Measurements from ENCODE around the gene CEP104. TPM values are rescaled to one million over a fixed set of nuclear protein-coding genes. Genes with fewer than 3 reads are reported as not detected.

The CEP104 gene
- total and polyA plus RNA-seq, 2 experiments from 2014 or later, result 12.3 to 29.8 TPM

GRCh38 chr1:3886691-3887090 lies 29.7 kb upstream of the CEP104 start:
- H3K9me3 ChIP-seq (ENCODE audit: low read depth), result no peaks in the 10 kb centered on the region
- 86 to 91% methylated on average over 8 of the region's 8 CpGs for WGBS, 2 experiments (ENCODE audit: low coverage in 1 of 2, low lambda C conversion rate in 2 of 2, missing lambda C conversion rate in 2 of 2)

GRCh38 chr1:3886106-3886670 lies 29.2 kb upstream of the CEP104 start:
- Histone ChIP-seq H3K4me2 (ENCODE audit: unreplicated experiment) (no peak overlapping the region), H3K9me2 (ENCODE audit: insufficient read depth) (no peaks in the 10 kb centered on the region), H3K27ac (no peak overlapping the region), H4K20me1 (ENCODE audit: insufficient read depth) (no peaks in the 10 kb centered on the region), H3K9ac (no peak overlapping the region), H3K79me2 (ENCODE audit: insufficient read depth) (peaks cover 7% of the 10 kb centered on the region; the same call in 1 of the 2 replicates), H3K9me3 (ENCODE audit: low read depth) (no peaks in the 10 kb centered on the region), H2AFZ (no peak overlapping the region), H3K27me3 (replicated peaks; ENCODE audit: insufficient read depth) (no peaks in the 10 kb centered on the region), H3K4me3 (no peak overlapping the region), H3K4me1 (ENCODE audit: insufficient read depth) (no peaks in the 10 kb centered on the region), H3K36me3 (ENCODE audit: low read depth) (peaks cover 25% of the 10 kb centered on the region; the same call in 1 of the 2 replicates), H3F3A (ENCODE audit: insufficient read depth) (peaks cover 2% of the 10 kb centered on the region; the same call in 1 of the 2 replicates)
- in situ Hi-C loops (cut with MboI), result no loop called here
- DNase-seq, result no peak
- TF ChIP-seq EZH2 (IDR thresholded peaks at IDR 0.05; ENCODE audit: insufficient read depth, poor library complexity, severe bottlenecking) (no peak), EZH2phosphoT487 (IDR thresholded peaks at IDR 0.05; ENCODE audit: insufficient read depth, low read depth) (no peak)
- 94 to 97% methylated on average over 15 of the region's 15 CpGs for WGBS, 2 experiments (ENCODE audit: low coverage in 1 of 2, low lambda C conversion rate in 2 of 2, missing lambda C conversion rate in 2 of 2)

More at GRCh38 chr1:3886691-3887090, 29.7 kb upstream of the CEP104 start:
- Histone ChIP-seq H3K9ac (no peak overlapping the region), H3K27me3 (replicated peaks; ENCODE audit: insufficient read depth) (no peaks in the 10 kb centered on the region), H3F3A (ENCODE audit: insufficient read depth) (peaks cover 2% of the 10 kb centered on the region; the same call in 1 of the 2 replicates), H3K4me2 (ENCODE audit: unreplicated experiment) (no peak overlapping the region), H3K79me2 (ENCODE audit: insufficient read depth) (peaks cover 12% of the 10 kb centered on the region; the same call in 1 of the 2 replicates), H3K9me2 (ENCODE audit: insufficient read depth) (no peaks in the 10 kb centered on the region), H3K4me1 (ENCODE audit: insufficient read depth) (no peaks in the 10 kb centered on the region), H3K4me3 (no peak overlapping the region), H3K27ac (no peak overlapping the region), H2AFZ (no peak overlapping the region), H4K20me1 (ENCODE audit: insufficient read depth) (no peaks in the 10 kb centered on the region), H3K36me3 (ENCODE audit: low read depth) (peaks cover 25% of the 10 kb centered on the region; the same call in 1 of the 2 replicates)
- in situ Hi-C loops (cut with MboI), result no loop called here
- TF ChIP-seq EZH2phosphoT487 (IDR thresholded peaks at IDR 0.05; ENCODE audit: insufficient read depth, low read depth), result no peak
- TF ChIP-seq EZH2 (IDR thresholded peaks at IDR 0.05; ENCODE audit: insufficient read depth, poor library complexity, severe bottlenecking), result no peak
- DNase-seq, result no peak

- Histone ChIP-seq H3K4me3 (no peak overlapping the region), H3K79me2 (ENCODE audit: insufficient read depth) (peaks cover 1% of the 10 kb centered on the region; the same call in 1 of the 2 replicates), H3K27me3 (replicated peaks; ENCODE audit: insufficient read depth) (no peaks in the 10 kb centered on the region), H2AFZ (no peak overlapping the region), H3K9me3 (ENCODE audit: low read depth) (no peaks in the 10 kb centered on the region), H3K9me2 (ENCODE audit: insufficient read depth) (no peaks in the 10 kb centered on the region), H3K9ac (no peak overlapping the region), H3K4me2 (ENCODE audit: unreplicated experiment) (no peak overlapping the region), H4K20me1 (ENCODE audit: insufficient read depth) (no peaks in the 10 kb centered on the region), H3K36me3 (ENCODE audit: low read depth) (peaks cover 22% of the 10 kb centered on the region; the same call in 1 of the 2 replicates), H3K27ac (no peak overlapping the region), H3F3A (ENCODE audit: insufficient read depth) (peaks cover 2% of the 10 kb centered on the region; the same call in 1 of the 2 replicates), H3K4me1 (ENCODE audit: insufficient read depth) (no peaks in the 10 kb centered on the region)
- no peak for TF ChIP-seq EZH2 (IDR thresholded peaks at IDR 0.05; ENCODE audit: insufficient read depth, poor library complexity, severe bottlenecking)
- TF ChIP-seq EZH2phosphoT487 (IDR thresholded peaks at IDR 0.05; ENCODE audit: insufficient read depth, low read depth), result no peak
- 91 to 97% methylated on average over 7 of the region's 7 CpGs for WGBS, 2 experiments (ENCODE audit: low coverage in 1 of 2, low lambda C conversion rate in 2 of 2, missing lambda C conversion rate in 2 of 2)
- in situ Hi-C loops (cut with MboI), result no loop called here
- no peak for DNase-seq
These were observed 28.6 kb upstream of the CEP104 start for GRCh38 chr1:3885611-3886010.

- H3K9ac ChIP-seq, result no peak overlapping the region
- in situ Hi-C loops (cut with MboI), result no loop called here
- no peaks in the 10 kb centered on the region for H3K4me1 ChIP-seq (ENCODE audit: insufficient read depth)
- no peak for DNase-seq
- no peaks in the 10 kb centered on the region for H3K27me3 ChIP-seq (replicated peaks; ENCODE audit: insufficient read depth)
- no peaks in the 10 kb centered on the region for H3K79me2 ChIP-seq (ENCODE audit: insufficient read depth)
- no peak overlapping the region for H3K4me3 ChIP-seq
- H3K9me2 ChIP-seq (ENCODE audit: insufficient read depth), result no peaks in the 10 kb centered on the region
- 87% methylated on average over 13 of the region's 13 CpGs for WGBS, 2 experiments (ENCODE audit: low coverage in 1 of 2, low lambda C conversion rate in 2 of 2, missing lambda C conversion rate in 2 of 2)
- no peak overlapping the region for H3K4me2 ChIP-seq (ENCODE audit: unreplicated experiment)
- H3F3A ChIP-seq (ENCODE audit: insufficient read depth), result peaks cover 2% of the 10 kb centered on the region; the same call in 1 of the 2 replicates
- H3K36me3 ChIP-seq (ENCODE audit: low read depth), result peaks cover 15% of the 10 kb centered on the region; the same call in 1 of the 2 replicates
- TF ChIP-seq EZH2phosphoT487 (IDR thresholded peaks at IDR 0.05; ENCODE audit: insufficient read depth, low read depth) (no peak), EZH2 (IDR thresholded peaks at IDR 0.05; ENCODE audit: insufficient read depth, poor library complexity, severe bottlenecking) (no peak)
- no peak overlapping the region for H3K27ac ChIP-seq
- H2AFZ ChIP-seq, result no peak overlapping the region
- H4K20me1 ChIP-seq (ENCODE audit: insufficient read depth), result no peaks in the 10 kb centered on the region
- no peaks in the 10 kb centered on the region for H3K9me3 ChIP-seq (ENCODE audit: low read depth)
These were observed 28.0 kb upstream of the CEP104 start for GRCh38 chr1:3884966-3885365.
